Measurements from ENCODE around the gene CRACR2A. TPM values are rescaled to one million over a fixed set of nuclear protein-coding genes. Genes with fewer than 3 reads are reported as not detected.

Gene CRACR2A
- total RNA-seq, 1 donor from 2014 or later: 3.0 TPM

GRCh38 chr12:3614806-3615466 is 138.0 kb downstream of the CRACR2A start:
- no peak for ATAC-seq

- no peak for ATAC-seq
These were observed 139.1 kb downstream of the CRACR2A start for GRCh38 chr12:3613641-3614395.

- no peak for ATAC-seq
These were observed 140.8 kb downstream of the CRACR2A start for GRCh38 chr12:3611860-3612703.

- no peak for ATAC-seq
These were observed 145.1 kb downstream of the CRACR2A start for GRCh38 chr12:3607821-3608220.

- ATAC-seq: no peak
These were observed 145.7 kb downstream of the CRACR2A start for GRCh38 chr12:3607039-3607720.

- no peak for ATAC-seq
These were observed 146.8 kb downstream of the CRACR2A start for GRCh38 chr12:3606128-3606527.

- ATAC-seq: no peak
These were observed 147.2 kb downstream of the CRACR2A start for GRCh38 chr12:3605692-3606091.

- ATAC-seq: no peak
These were observed 147.9 kb downstream of the CRACR2A start for GRCh38 chr12:3604748-3605586.

GRCh38 chr12:3604286-3604685 is 148.6 kb downstream of the CRACR2A start:
- no peak for ATAC-seq

GRCh38 chr12:3603576-3603975 is 149.3 kb downstream of the CRACR2A start:
- no peak for ATAC-seq

GRCh38 chr12:3602488-3602887 is 150.4 kb downstream of the CRACR2A start:
- ATAC-seq: no peak

GRCh38 chr12:3601461-3602150 is 151.3 kb downstream of the CRACR2A start:
- ATAC-seq: no peak

GRCh38 chr12:3600951-3601350 is 152.0 kb downstream of the CRACR2A start:
- no peak for ATAC-seq

GRCh38 chr12:3600039-3600720 is 152.7 kb downstream of the CRACR2A start:
- no peak for ATAC-seq

- no peak for ATAC-seq
These were observed 153.7 kb downstream of the CRACR2A start for GRCh38 chr12:3598896-3599860.

GRCh38 chr12:3597526-3598210 is 155.2 kb downstream of the CRACR2A start:
- no peak for ATAC-seq

GRCh38 chr12:3596703-3597415 is 156.1 kb downstream of the CRACR2A start:
- no peak for ATAC-seq

- ATAC-seq: no peak
These were observed 157.2 kb downstream of the CRACR2A start for GRCh38 chr12:3595721-3596120.

All from esophagus mucosa (tissue), 1 donor.